ENCODE data around the gene FAM9C.

- TF ChIP-seq POLR2A (IDR thresholded peaks at IDR 0.05) (no peak), CTCF (IDR thresholded peaks at IDR 0.05) (no peak)
These were observed 3.9 kb upstream of the FAM9C start for GRCh38 chrX:13048280-13048679.

Data from body of pancreas (tissue), 4 donors.